Memory B cell (primary cell): Measurements from ENCODE around the gene HECA.

Experiments
- ATAC-seq: fragments of 150-1000 bp; cut with Tn5 transposase; 2 replicates; pipeline ENCODE4 v1.10.0; 2021; ENCODE audit warnings: low read depth, mild to moderate bottlenecking, moderate library complexity
- DNase-seq, 2 donors: peaks; one replicate each; pipeline ENCODE4 v3.0.0; 2022; ENCODE audit warnings: low spot score in 2 of 2
- H3K27ac Mint-ChIP-seq: one replicate; pipeline ENCODE4 v1.8.0; 2022; ENCODE audit warnings: mild to moderate bottlenecking, moderate library complexity, mixed read lengths
- H3K27me3 Mint-ChIP-seq: one replicate; pipeline ENCODE4 v1.8.0; 2022; ENCODE audit warnings: mixed read lengths
- H3K36me3 Mint-ChIP-seq: one replicate; pipeline ENCODE4 v1.8.0; 2022; ENCODE audit warnings: mild to moderate bottlenecking, mixed read lengths
- H3K4me1 Mint-ChIP-seq: one replicate; pipeline ENCODE4 v1.8.0; 2022; ENCODE audit warnings: mixed read lengths
- H3K4me3 Mint-ChIP-seq: one replicate; pipeline ENCODE4 v1.8.0; 2022; ENCODE audit warnings: mild to moderate bottlenecking, moderate library complexity, mixed read lengths
- H3K9me3 Mint-ChIP-seq: one replicate; pipeline ENCODE4 v1.8.0; 2022; ENCODE audit warnings: mixed read lengths

HECA gene

GRCh38 chr6:139159016-139159415 lies 24.1 kb downstream of the HECA start:
- peaks cover 16% of the 10 kb centered on the region for H3K36me3 Mint-ChIP-seq
- H3K4me1 Mint-ChIP-seq = peaks cover 51% of the 10 kb centered on the region
- H3K27ac Mint-ChIP-seq = peak overlapping the region; percentile 91
- no peaks in the 10 kb centered on the region for H3K27me3 Mint-ChIP-seq
- H3K4me3 Mint-ChIP-seq = no peak overlapping the region
- no peaks in the 10 kb centered on the region for H3K9me3 Mint-ChIP-seq
- ATAC-seq (no peak), DNase-seq (no peak)

- Mint-ChIP-seq H3K9me3 (no peaks in the 10 kb centered on the region), H3K27me3 (no peaks in the 10 kb centered on the region), H3K4me1 (peaks cover 50% of the 10 kb centered on the region), H3K27ac (peak overlapping the region; percentile 91), H3K4me3 (peak overlapping the region; percentile 15), H3K36me3 (peaks cover 18% of the 10 kb centered on the region)
- DNase-seq (no peak), ATAC-seq (no peak)
Measured at GRCh38 chr6:139161169-139161568, 26.3 kb downstream of the HECA start.

- Mint-ChIP-seq H3K36me3 (peaks cover 21% of the 10 kb centered on the region), H3K27me3 (no peaks in the 10 kb centered on the region), H3K4me3 (peak overlapping the region; percentile 47), H3K27ac (peak overlapping the region; percentile 91), H3K9me3 (no peaks in the 10 kb centered on the region), H3K4me1 (peaks cover 47% of the 10 kb centered on the region)
- peak; percentile 87 for ATAC-seq
- peak; percentile 30 to 59 for DNase-seq
Measured at GRCh38 chr6:139161817-139162284, 27.0 kb downstream of the HECA start.

- DNase-seq = no peak
- Mint-ChIP-seq H3K4me1 (peaks cover 52% of the 10 kb centered on the region), H3K27ac (peak overlapping the region; percentile 91), H3K36me3 (peaks cover 26% of the 10 kb centered on the region), H3K27me3 (no peaks in the 10 kb centered on the region), H3K9me3 (no peaks in the 10 kb centered on the region), H3K4me3 (no peak overlapping the region)
- ATAC-seq = no peak
Measured at GRCh38 chr6:139164001-139164400, 29.1 kb downstream of the HECA start.

- peaks cover 56% of the 10 kb centered on the region for H3K4me1 Mint-ChIP-seq
- H3K27me3 Mint-ChIP-seq = no peaks in the 10 kb centered on the region
- peak; percentile 61 for ATAC-seq
- H3K4me3 Mint-ChIP-seq = no peak overlapping the region
- DNase-seq = peak in 1 of 2 donors; percentile 18
- no peaks in the 10 kb centered on the region for H3K9me3 Mint-ChIP-seq
- peaks cover 32% of the 10 kb centered on the region for H3K36me3 Mint-ChIP-seq
- H3K27ac Mint-ChIP-seq = peak overlapping the region; percentile 91
Measured at GRCh38 chr6:139165324-139165723, 30.4 kb downstream of the HECA start.

GRCh38 chr6:139166238-139166955 lies 31.5 kb downstream of the HECA start:
- peaks cover 55% of the 10 kb centered on the region for H3K4me1 Mint-ChIP-seq
- H3K4me3 Mint-ChIP-seq = no peak overlapping the region
- peak overlapping the region; percentile 91 for H3K27ac Mint-ChIP-seq
- no peaks in the 10 kb centered on the region for H3K9me3 Mint-ChIP-seq
- ATAC-seq (no peak), DNase-seq (no peak)
- H3K27me3 Mint-ChIP-seq = no peaks in the 10 kb centered on the region
- peaks cover 38% of the 10 kb centered on the region for H3K36me3 Mint-ChIP-seq

- no peak for ATAC-seq
- no peak for DNase-seq
- peaks cover 50% of the 10 kb centered on the region for H3K4me1 Mint-ChIP-seq
- no peaks in the 10 kb centered on the region for H3K27me3 Mint-ChIP-seq
- no peak overlapping the region for H3K4me3 Mint-ChIP-seq
- H3K27ac Mint-ChIP-seq = peak overlapping the region; percentile 91
- H3K36me3 Mint-ChIP-seq = peaks cover 40% of the 10 kb centered on the region
- no peaks in the 10 kb centered on the region for H3K9me3 Mint-ChIP-seq
Measured at GRCh38 chr6:139166956-139167313, 32.1 kb downstream of the HECA start.

- no peak overlapping the region for H3K4me3 Mint-ChIP-seq
- H3K27ac Mint-ChIP-seq = no peak overlapping the region
Measured at GRCh38 chr6:139172151-139172550, 37.3 kb downstream of the HECA start.

GRCh38 chr6:139172567-139172966 lies 37.7 kb downstream of the HECA start:
- no peak for DNase-seq
- ATAC-seq = peak; percentile 35
- Mint-ChIP-seq H3K27ac (peak overlapping the region; percentile 14), H3K27me3 (no peaks in the 10 kb centered on the region), H3K4me3 (no peak overlapping the region), H3K4me1 (peaks cover 46% of the 10 kb centered on the region), H3K36me3 (peaks cover 46% of the 10 kb centered on the region), H3K9me3 (no peaks in the 10 kb centered on the region)

More at GRCh38 chr6:139172151-139172550, 37.3 kb downstream of the HECA start:
- H3K36me3 Mint-ChIP-seq = peaks cover 46% of the 10 kb centered on the region
- ATAC-seq (no peak), DNase-seq (no peak)
- no peaks in the 10 kb centered on the region for H3K9me3 Mint-ChIP-seq
- H3K27me3 Mint-ChIP-seq = no peaks in the 10 kb centered on the region
- peaks cover 49% of the 10 kb centered on the region for H3K4me1 Mint-ChIP-seq

- H3K9me3 Mint-ChIP-seq = no peaks in the 10 kb centered on the region
- H3K36me3 Mint-ChIP-seq = peaks cover 49% of the 10 kb centered on the region
- ATAC-seq (no peak), DNase-seq (no peak)
- H3K27me3 Mint-ChIP-seq = no peaks in the 10 kb centered on the region
- no peak overlapping the region for H3K4me3 Mint-ChIP-seq
- peaks cover 42% of the 10 kb centered on the region for H3K4me1 Mint-ChIP-seq
- peak overlapping the region; percentile 14 for H3K27ac Mint-ChIP-seq
Measured at GRCh38 chr6:139173172-139173571, 38.3 kb downstream of the HECA start.

- Mint-ChIP-seq H3K9me3 (no peaks in the 10 kb centered on the region), H3K27ac (no peak overlapping the region), H3K4me3 (no peak overlapping the region), H3K27me3 (no peaks in the 10 kb centered on the region), H3K36me3 (peaks cover 51% of the 10 kb centered on the region), H3K4me1 (peaks cover 40% of the 10 kb centered on the region)
- ATAC-seq (no peak), DNase-seq (no peak)
Measured at GRCh38 chr6:139173822-139174221, 38.9 kb downstream of the HECA start.

GRCh38 chr6:139174961-139175360 lies 40.1 kb downstream of the HECA start:
- H3K4me3 Mint-ChIP-seq = no peak overlapping the region
- H3K9me3 Mint-ChIP-seq = no peaks in the 10 kb centered on the region
- peaks cover 51% of the 10 kb centered on the region for H3K36me3 Mint-ChIP-seq

GRCh38 chr6:139175389-139175948 lies 40.6 kb downstream of the HECA start:
- no peak overlapping the region for H3K4me3 Mint-ChIP-seq
- H3K36me3 Mint-ChIP-seq = peaks cover 54% of the 10 kb centered on the region
- peak; percentile 84 for ATAC-seq
- no peaks in the 10 kb centered on the region for H3K9me3 Mint-ChIP-seq
- DNase-seq = no peak
- H3K27ac Mint-ChIP-seq = no peak overlapping the region
- peaks cover 31% of the 10 kb centered on the region for H3K4me1 Mint-ChIP-seq
- no peaks in the 10 kb centered on the region for H3K27me3 Mint-ChIP-seq

More at GRCh38 chr6:139174961-139175360, 40.1 kb downstream of the HECA start:
- no peak for DNase-seq
- no peaks in the 10 kb centered on the region for H3K27me3 Mint-ChIP-seq
- peaks cover 34% of the 10 kb centered on the region for H3K4me1 Mint-ChIP-seq
- no peak overlapping the region for H3K27ac Mint-ChIP-seq
- no peak for ATAC-seq

GRCh38 chr6:139181236-139181635 lies 46.4 kb downstream of the HECA start:
- peaks cover 3% of the 10 kb centered on the region for H3K4me1 Mint-ChIP-seq

More at GRCh38 chr6:139181236-139181635, 46.4 kb downstream of the HECA start:
- H3K9me3 Mint-ChIP-seq = no peaks in the 10 kb centered on the region
- ATAC-seq (no peak), DNase-seq (no peak)
- H3K36me3 Mint-ChIP-seq = peaks cover 40% of the 10 kb centered on the region
- no peak overlapping the region for H3K4me3 Mint-ChIP-seq
- H3K27ac Mint-ChIP-seq = no peak overlapping the region
- no peaks in the 10 kb centered on the region for H3K27me3 Mint-ChIP-seq
